Cardiac fibroblast (primary cell): ENCODE data around the gene MRPL47.
A peak's percentile ranks its signal among the peaks of the same experiment; 100 is the strongest.

ENCODE experiments used
- DNase-seq, 2 donors: peaks; one replicate each; pipeline versions ENCODE4 v3.0.0 to v3.0.0-alpha.2; 2010; ENCODE audit warnings: low read depth in 2 of 2
- H3K4me3 ChIP-seq, 2 donors: replicated peaks in 1 of 2; 1 replicate in 1 of 2; 2 replicates in 1 of 2; pipeline ENCODE4 v1.5.1; 2011; ENCODE audit warnings: low read depth in 2 of 2, low read length in 2 of 2, mild to moderate bottlenecking in 2 of 2, moderate library complexity in 1 of 2
- CTCF ChIP-seq: IDR thresholded peaks from one replicate; pipeline ENCODE4 v1.5.1; 2011; ENCODE audit warnings: low read depth, mild to moderate bottlenecking, low read length, inconsistent platforms

MRPL47 gene

GRCh38 chr3:179542375-179542774 is 62.1 kb downstream of the MRPL47 start:
- H3K4me3 ChIP-seq = no peak overlapping the region
- DNase-seq = no peak
- no peak for TF ChIP-seq CTCF

- no peak for DNase-seq
- no peak overlapping the region for H3K4me3 ChIP-seq
- TF ChIP-seq CTCF = no peak
Measured at GRCh38 chr3:179541596-179541995, 62.8 kb downstream of the MRPL47 start.

- no peak for TF ChIP-seq CTCF
- DNase-seq = peak in 1 of 2 donors; percentile 12
- no peak overlapping the region for H3K4me3 ChIP-seq
Measured at GRCh38 chr3:179541094-179541493, 63.3 kb downstream of the MRPL47 start.
